DND-41 (cell line): ENCODE results near the gene C17orf100.

ENCODE experiments used
- CTCF ChIP-seq: IDR thresholded peaks from 2 replicates; pipeline ENCODE4 v1.5.1; 2012; ENCODE audit warnings: borderline replicate concordance, low read length, moderate library complexity, mild to moderate bottlenecking; ENCODE audit not compliant: poor library complexity, severe bottlenecking; ENCODE audit errors: extremely low read depth
- EZH2 ChIP-seq: IDR thresholded peaks from 3 replicates; pipeline ENCODE4 v1.6.1; 2012; ENCODE audit warnings: borderline replicate concordance, low read depth, mild to moderate bottlenecking, moderate library complexity, low read length, inconsistent platforms; ENCODE audit not compliant: severe bottlenecking

- TF ChIP-seq CTCF = no peak
- no peak for TF ChIP-seq EZH2
Measured at GRCh38 chr17:6603744-6604325, 47.7 kb upstream of the C17orf100 start.
